Ammon's horn (tissue), 1 donor: Measurements from ENCODE around the gene SCRN3.
"Not testable (repeated sequence)": the region's sequence is repeated elsewhere in the genome, so short reads cannot be mapped to it uniquely, and the experiment has no call there.

Experiments
- DNase-seq: peaks from one replicate; pipeline ENCODE4 v3.0.0-alpha.2; 2016; ENCODE audit warnings: low spot score

The SCRN3 gene

DNA sequence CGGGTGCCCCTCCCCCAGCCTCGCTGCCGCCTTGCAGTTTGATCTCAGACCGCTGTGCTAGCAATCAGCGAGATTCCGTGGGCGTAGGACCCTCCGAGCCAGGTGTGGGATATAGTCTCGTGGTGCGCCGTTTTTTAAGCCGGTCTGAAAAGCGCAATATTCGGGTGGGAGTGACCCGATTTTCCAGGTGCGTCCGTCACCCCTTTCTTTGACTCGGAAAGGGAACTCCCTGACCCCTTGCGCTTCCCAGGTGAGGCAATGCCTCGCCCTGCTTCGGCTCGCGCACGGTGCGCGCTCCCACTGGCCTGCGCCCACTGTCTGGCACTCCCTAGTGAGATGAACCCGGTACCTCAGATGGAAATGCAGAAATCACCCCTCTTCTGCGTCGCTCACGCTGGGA, 14.5 kb downstream of the SCRN3 start:
- not testable (repeated sequence) for DNase-seq

DNA sequence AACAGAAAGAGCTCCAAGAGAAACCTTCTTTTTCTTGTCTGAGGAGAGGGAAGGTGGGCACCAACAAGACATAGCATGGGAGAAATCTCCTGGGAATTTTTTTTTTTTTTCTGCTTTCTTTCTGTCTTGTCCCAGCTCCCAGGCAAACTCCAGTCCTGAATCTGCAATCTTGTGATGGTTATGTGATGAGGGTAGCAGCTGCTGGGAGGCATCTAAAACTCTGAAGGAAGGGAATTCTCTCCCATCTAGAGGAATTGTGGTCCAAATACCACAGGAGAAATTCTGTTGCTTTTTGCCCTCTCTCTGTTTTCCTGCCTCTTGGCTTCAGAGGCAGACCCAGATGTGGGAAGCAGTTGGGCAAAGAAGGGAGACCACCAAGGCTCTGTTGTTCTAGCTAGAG, 16.7 kb downstream of the SCRN3 start:
- DNase-seq, result no peak

DNA sequence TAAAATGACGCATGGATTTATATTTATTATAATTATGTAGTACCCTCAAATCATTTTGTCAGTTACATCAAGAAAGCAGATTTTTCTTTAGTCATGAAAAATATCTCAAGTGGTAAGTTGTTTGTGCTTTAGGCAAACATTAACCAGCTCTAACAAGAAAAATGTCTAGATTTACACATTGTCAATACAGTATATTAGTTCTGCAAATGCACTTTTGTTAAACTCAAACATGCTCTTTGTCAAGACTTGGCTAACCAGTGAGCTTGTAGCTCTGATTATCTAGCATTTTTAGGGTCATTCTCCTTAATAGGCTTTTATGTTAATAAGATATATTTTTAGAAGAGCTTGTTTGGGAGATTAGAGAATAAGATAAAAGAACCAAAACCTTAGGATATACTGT, 32.7 kb downstream of the SCRN3 start:
- DNase-seq, result no peak

DNA sequence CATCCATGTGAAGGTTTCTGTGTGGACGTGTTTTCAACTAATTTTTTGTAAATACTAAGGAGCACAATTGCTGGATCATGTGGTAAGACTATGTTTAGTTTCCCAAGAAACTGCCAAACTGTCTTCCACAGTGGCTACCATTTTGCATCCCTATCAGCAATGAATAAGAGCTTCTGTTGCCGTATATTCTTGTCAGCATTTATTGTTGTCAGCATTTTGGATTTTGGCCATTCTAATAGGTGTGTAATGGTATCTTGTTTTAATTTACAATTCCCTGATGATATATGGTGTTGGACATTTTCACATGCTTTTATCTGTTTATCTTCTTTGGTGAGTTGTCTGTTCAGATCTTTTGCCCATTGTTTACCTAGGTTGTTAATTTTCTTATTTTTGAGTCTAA, 34.5 kb downstream of the SCRN3 start:
- no peak for DNase-seq

DNA sequence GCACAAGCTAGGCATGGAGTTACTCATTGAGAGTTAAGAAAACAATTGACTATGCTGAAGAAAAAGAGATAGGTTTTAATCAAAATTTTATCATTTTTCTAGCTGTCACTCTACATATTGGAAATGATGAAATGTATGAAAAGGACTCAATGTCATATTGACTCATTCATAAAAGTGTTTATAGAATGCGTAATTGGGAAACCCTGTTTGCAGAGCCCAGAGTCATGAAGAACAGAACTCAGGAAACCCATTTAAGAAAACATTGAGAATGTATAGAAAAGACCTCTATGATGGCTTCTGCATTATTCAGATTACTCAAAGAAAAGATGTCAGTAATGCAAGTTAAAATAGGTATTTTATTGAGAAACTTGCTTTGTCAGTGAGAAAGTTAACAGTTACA, 36.4 kb downstream of the SCRN3 start:
- no peak for DNase-seq

DNA sequence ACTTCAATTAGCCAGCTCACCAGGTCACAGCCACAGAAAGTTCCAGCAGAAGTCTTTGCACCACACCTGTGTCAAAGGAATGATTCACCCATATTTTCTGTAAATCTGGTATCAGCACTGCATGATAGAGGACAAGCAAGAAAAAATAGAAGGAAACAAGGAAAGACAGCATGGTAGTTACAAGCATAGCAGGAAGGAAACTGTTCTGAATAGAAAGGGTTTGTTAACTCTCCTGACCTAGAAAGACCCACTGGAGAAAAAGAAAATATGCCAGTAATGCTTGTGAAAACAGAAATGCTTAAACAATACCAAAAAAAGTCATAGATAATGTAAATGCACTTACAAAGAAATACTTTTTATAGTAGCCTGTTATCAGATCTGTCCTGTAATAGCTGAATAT, 40.8 kb downstream of the SCRN3 start:
- DNase-seq, result no peak

DNA sequence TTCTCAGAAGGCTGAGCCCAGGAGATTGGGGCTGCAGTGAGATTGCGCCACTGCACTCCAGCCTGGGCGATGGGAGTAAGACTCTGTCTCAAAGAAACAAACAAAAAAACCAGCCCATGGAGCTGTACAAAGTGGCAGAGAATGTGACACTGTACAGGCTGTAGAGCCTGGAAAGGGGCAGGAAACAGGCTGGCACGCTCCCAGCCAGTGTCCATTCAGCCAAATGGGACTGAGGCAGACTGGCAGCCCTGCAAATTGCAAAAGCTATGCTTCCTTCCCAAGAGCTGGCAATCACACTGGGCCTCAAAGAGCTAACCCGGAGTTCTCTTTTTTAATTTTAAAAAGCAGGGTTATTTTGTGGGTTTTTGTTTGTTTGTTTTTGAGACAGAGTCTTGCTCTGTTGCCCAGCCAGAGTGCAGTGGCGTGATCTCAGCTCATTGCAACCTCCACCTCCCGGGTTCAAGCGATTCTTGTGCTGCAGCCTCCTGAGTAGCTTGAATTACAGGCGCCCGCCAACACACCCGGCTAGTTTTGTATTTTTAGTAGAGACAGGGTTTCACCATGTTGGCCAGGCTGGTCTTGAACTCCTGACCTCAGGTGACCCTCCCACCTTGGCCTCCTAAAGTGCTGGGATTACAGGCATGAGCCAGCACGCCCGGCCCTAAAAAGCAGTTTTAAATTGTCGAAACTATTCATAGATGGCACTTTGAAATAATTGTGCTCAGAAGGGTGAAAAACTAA, 42.8 kb downstream of the SCRN3 start:
- peak; percentile 94 for DNase-seq

DNA sequence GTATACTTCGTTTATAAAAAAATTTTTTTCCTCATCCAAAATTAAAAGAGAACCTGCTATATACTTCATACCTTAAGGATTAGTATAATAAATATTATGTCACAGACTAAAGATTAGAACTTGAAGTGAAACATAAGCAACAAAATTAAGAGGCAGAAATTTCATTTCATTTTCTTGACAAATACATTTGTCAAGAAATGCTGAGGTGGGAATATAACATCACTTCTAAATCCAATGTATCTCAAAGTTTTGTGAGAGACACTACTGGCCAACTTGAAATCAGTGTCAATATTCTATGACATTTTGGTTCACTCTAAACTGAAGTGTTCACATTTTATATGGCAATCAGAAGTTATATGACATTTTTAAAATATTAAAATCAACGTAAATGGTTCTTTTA, 43.8 kb downstream of the SCRN3 start:
- no peak for DNase-seq

DNA sequence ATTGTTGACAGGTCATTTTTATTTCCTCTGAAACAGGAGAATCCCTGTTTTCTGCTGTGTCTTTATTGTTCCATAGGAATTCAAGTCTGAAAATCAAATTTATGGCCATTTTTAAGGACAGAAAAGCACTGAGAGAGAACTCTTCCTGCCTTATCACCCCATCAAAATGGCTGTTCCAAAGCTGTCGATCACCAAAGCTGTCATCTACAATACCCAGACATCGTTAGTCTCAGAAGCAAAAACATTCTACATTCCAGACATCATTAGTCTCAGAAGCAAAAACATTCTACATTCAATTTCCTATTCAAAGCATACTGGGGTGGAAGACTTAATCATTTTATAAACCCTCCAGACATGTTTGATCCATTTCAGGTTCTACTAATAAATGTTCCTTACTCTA, 44.4 kb downstream of the SCRN3 start:
- DNase-seq, result no peak

DNA sequence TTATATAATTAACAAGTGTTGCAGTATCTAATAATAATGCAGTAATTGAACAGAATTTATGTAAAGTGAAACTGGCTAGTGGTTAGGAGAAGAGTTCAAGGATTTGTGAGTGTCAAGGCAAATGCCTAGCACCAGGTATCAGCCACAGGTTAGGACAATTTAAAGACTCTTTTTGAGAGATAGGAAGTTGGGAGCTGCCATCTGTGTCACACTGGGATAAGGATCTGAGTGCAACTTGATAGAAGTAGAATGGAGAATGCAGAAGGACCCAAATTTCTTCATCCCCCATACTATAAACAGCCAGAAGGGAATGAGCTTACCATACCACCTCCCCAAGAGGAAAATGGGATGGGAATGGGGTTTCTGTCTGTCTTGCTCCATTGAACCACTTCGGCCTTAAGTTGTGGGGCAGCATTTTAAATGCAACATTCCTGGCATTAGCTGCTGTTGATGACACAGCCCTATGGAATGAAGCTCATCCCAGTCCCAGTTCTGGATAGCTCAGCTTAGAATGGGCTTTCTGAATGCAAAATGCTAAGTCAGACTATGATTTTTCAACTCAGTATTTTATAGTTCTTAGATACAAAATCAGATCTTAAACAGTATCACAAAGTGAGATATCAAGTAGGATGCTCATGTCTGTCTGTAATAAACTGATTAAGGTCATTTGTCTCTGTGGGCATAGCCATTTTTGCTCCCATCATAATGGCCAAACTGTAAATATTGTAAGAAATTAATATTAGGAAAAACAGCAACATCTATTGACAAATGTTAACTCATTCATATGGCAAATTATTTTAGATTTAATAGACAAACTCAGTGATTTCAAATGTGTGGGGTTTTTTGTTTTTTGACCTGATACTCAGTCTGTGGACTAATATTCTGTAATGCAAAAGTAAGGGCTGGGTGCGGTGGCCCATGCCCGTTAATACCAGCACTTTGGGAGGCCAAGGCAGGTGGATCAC, 47.3 kb downstream of the SCRN3 start:
- DNase-seq, result no peak

DNA sequence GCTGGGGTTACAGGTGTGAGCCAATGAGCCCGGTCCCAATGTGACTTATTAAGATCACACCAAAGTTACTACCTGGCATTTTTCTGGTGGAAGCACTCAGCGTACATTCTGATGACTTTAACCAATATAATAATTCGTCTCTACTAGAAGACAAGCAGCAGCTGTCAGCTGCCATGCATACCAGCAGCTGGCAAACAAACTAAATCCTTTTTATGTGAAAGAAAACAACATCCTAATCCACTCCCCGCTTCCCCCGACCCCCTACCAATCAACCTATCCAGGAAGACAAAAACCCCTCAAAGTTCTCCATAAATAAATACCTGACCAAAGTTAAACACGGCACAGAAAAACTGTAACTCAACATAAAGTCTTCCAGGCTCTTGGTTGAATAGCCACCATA, 49.2 kb downstream of the SCRN3 start:
- DNase-seq, result no peak

DNA sequence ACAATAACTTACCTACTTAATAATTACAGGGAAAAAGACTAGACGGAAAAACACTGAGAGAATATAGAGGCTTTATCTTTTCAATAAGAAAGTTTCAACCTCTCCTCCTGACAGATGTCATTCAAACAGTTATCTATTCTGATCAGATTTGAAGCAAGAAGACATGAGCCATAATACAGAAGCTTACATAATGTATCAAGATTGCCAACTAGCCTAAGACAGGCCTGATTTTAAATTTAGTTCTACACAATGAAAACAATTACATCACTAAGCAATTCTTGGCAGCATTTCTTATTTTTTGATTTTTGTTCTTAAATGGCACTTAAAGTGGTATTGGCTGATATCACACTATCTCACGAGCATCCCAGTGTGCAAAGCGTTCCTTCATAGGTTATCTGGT, 49.7 kb downstream of the SCRN3 start:
- DNase-seq, result no peak

DNA sequence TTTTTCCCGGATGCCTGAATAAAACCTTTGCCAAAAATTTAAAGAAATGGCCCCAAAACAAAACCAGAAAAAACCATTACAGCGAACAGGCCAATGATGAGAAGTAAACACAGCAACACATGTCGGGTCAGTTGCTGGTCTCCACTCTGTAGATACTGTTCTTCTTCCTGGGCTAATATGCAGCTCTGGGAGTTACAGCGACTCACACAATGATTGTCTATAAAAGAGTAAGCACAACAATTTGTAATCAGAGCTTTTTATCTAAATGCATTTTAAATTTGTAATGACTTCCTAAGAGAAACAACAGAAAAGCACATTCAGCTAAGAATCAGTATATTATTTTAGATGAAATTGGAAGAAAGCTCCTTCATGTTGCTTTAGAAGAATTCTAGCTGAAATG, 51.0 kb downstream of the SCRN3 start:
- no peak for DNase-seq

DNA sequence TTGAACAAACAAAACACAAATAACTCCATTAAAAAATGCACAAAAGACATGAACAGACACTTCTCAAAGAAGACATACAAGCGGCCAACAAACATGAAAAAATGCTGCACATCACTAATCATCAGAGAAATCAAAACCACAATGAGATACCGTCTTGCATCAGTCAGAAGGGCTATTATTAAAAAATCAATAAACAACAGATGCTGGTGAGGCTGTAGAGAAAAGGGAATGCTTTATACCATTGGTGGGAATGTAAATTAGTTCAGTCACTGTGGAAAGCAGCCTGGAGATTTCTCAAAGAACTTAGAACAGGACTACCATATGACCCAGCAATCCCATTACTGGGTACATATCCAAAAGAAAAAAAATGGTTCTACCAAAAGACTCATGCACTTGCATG, 53.5 kb downstream of the SCRN3 start:
- DNase-seq, result no peak

DNA sequence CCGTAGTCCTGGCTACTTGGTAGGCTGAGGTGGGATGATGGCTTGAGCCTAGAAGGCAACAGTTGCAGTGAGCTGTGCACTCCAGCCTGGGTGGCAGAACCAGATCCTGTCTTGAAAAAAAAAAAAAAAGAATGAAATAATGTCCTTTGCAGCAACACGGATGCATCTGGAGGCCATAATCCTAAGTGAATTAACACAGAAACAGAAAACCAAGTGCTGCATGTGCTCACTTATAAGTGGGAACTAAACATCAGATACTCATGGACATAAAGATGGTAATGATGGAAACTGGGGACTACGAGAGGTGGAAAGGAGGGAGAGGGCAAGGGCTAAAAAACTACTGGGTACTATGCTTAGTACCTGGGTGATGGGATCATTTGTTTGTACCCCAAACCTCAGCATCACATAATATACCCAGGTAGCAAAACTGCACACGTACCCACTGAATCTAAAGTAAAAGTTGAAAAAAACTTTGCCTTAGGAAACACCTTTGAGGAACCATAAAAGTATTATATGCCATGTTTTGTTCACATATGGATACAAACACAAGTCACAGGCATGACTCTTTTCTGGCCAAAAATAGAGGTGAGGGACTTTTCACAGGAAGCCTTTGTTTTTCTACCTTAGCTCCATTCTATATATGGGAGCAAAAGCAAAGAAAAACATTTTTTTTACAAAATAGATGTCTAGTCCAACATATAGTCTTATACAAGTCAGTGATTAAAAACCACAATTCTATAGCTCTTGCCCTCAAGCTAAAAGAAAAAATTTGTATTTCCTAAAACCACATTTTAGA, 54.7 kb downstream of the SCRN3 start:
- no peak for DNase-seq

DNA sequence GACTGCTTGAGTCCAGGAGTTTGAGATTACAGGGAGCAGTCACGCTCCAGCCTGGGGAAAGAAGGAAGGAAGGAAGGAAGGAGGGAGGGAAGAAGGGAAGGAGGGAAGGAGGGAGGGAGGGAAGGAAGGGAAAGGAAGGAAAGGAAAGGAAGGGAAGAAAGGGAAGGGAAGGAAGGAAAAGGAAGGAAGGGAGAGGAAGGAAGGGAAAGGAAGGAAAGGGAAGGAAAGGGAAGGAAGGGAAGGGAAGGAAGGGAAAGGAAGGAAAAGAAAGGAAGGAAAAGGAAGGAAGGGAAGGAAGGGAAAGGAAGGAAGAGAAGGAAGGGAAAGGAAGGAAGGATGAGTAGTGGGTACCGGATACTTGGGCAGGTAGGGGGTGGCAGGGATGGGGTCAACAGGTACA, 59.0 kb downstream of the SCRN3 start:
- DNase-seq, result no peak

DNA sequence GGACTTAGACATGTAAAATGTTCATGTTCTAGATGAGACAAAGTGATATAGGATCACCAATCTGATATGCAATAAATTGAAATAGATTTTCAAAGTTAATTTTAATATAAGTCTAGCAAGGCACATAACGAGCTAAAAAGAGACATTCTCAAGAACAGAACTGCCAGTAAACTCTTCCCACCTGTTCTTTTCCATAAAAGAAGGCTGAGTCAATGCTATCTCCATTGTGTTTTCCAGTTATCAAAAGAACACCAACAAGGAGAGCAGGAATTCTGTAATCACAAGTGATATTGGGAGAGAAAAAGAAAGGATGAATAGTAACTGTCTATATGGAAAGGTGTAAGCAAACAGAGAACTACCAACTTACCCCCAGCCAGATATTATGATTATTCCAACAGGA, 65.7 kb downstream of the SCRN3 start:
- DNase-seq, result no peak

DNA sequence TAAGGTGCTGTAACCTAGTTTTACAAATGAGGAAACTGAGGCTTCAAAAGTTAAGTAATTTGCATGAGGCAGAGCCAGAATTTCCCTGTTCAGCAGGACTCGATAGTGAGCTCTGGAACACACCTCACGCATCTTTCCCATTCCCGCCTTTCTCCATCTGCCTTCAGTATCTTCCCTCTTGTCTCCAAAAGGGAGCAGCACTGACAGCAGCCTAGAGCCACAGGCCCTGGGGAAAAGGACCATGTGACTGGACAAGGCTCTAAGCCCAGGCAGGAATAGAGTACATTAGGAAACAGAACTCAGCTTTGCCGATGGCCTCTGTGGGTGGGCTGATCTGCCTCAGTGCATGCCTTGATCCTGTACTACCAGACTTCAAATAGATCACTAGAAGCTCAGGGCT, 69.8 kb downstream of the SCRN3 start:
- DNase-seq, result no peak

DNA sequence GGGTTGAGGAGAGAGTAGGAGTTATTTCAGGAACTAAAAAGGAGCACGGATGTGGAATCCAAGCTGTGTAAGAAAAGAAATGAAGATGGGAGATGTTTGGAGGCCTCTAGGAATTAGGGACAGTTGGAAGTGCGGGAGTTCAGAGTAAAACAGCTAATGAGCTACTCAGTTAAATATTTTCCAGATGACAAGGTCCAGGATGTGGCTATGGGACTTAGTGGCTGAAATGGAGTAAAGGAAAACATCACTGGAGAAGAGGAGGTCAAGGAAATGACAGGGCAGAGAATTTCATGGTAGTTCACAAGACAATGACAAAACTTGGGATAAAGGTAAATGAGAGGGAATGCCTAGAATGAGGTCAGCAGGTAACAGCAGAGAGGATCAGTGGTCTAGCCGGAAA, 78.3 kb downstream of the SCRN3 start:
- no peak for DNase-seq

DNA sequence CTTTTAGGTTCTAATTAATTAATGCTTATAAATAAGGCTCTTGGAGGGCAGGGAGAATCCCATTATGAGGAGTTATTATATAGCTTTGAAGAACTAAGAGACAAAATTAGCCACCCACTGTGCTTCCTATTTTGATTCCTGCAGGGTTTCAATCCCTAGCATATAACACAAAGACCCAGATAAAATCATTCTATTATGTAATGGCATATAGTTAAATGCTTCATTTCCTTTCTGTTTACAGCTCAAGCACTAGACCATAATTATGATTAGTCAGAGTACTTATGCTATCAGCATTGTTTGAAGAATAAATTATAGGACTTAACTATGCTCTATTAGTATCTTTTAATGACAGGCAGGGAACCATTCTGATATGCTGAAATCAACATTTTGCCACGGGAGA, 82.2 kb downstream of the SCRN3 start:
- DNase-seq, result no peak
